GM21390 (cell line): ENCODE measurements around the gene LMNTD2.

Experiments used
- ATAC-seq: cut with Tn5 transposase; IDR thresholded peaks from one replicate; pipeline ENCODE4 v1.9.1; 2021; ENCODE audit not compliant: unreplicated experiment

LMNTD2 gene

GRCh38 chr11:568306-569157 is 8.0 kb upstream of the LMNTD2 start:
- peak; percentile 79 for ATAC-seq

GRCh38 chr11:567629-568292 is 7.2 kb upstream of the LMNTD2 start:
- no peak for ATAC-seq

- ATAC-seq = no peak
Measured at GRCh38 chr11:567011-567628, 6.6 kb upstream of the LMNTD2 start.

DNA sequence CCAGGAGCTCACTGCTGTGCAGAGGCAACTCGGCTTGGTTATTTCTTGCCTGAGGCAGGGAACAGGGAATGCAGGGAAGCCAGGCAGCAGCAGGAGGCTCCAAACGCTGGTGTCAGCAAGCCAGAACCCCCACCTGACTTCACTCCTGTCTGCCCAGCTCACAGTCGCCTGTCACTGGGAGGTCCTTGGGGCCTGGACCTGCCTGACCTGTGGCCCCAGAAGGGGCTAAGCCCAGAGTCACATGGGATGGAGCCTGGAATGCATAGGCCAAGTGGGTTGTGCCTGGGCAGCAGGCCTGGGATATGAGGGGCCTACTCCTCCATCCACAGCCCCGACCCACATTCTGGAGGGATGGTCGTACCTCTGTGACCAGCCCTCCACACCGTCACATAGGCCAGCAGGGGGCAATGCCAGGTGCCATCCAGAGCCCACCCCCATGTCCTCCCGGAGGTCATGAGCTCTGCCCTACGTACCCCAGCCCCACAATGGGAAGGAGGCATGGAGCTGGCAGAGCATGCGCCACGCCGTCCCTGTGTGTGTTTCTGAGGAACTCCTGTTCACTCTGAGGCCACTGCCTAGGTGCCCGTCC is 5.5 kb upstream of the LMNTD2 start:
- no peak for ATAC-seq

- no peak for ATAC-seq
Measured at GRCh38 chr11:563812-564578, 3.5 kb upstream of the LMNTD2 start.

DNA sequence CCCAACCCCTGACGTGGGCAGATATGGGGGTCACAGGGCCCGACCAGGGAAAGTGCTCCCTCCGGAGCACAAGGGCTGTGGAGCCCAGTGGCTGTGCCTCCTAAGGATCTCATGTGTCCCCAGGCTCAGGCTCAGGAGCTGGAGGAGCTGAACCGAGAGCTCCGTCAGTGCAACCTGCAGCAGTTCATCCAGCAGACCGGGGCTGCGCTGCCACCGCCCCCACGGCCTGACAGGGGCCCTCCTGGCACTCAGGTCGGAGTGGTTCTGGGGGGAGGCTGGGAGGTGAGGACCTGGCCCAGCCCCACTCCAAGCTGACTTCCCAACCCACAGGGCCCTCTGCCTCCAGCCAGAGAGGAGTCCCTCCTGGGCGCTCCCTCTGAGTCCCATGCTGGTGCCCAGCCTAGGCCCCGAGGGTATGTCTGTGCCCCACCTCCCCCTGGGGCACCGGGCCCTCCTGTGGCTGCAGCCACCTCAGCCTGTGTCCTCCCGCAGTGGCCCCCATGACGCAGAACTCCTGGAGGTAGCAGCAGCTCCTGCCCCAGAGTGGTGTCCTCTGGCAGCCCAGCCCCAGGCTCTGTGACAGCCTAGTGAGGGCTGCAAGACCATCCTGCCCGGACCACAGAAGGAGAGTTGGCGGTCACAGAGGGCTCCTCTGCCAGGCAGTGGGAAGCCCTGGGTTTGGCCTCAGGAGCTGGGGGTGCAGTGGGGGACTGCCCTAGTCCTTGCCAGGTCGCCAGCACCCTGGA is 2.7 kb upstream of the LMNTD2 start:
- no peak for ATAC-seq

- no peak for ATAC-seq
Measured at GRCh38 chr11:562046-562645, 1.6 kb upstream of the LMNTD2 start.

- peak; percentile 25 for ATAC-seq
Measured at GRCh38 chr11:561148-562003, 838 bp upstream of the LMNTD2 start.

DNA sequence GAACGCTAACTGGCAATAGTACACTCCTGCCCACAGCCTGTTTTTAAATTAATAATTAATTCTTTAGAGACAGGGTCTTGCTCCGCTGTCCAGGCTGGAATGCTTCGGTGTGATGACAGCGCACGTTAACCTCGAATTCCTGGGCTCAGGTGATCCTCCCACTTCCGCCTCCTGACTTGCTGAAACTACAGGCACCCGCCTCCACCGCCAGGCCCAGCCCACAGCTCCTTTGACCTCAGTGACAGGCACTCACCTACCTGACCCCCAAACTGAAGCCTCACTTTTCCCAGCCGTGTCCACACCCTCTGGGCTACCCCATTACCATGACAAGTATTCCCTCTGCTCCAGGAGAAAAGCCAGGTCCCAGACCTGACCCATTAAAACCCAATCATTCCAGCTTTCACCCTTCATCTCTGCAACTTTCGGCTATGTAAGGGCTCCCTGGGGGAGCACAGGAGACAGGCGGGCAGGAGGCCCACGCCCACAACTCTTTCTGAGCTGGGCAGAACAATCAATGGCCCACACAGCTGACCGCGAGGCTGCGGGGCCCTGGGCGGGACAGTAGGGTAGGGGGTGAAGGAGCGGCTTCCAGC is 730 bp downstream of the LMNTD2 start:
- no peak for ATAC-seq

GRCh38 chr11:559020-559620 is 1.4 kb downstream of the LMNTD2 start:
- ATAC-seq = no peak

GRCh38 chr11:558503-558902 is 2.0 kb downstream of the LMNTD2 start:
- ATAC-seq = no peak

- no peak for ATAC-seq
Measured at GRCh38 chr11:557328-558132, 3.0 kb downstream of the LMNTD2 start.

DNA sequence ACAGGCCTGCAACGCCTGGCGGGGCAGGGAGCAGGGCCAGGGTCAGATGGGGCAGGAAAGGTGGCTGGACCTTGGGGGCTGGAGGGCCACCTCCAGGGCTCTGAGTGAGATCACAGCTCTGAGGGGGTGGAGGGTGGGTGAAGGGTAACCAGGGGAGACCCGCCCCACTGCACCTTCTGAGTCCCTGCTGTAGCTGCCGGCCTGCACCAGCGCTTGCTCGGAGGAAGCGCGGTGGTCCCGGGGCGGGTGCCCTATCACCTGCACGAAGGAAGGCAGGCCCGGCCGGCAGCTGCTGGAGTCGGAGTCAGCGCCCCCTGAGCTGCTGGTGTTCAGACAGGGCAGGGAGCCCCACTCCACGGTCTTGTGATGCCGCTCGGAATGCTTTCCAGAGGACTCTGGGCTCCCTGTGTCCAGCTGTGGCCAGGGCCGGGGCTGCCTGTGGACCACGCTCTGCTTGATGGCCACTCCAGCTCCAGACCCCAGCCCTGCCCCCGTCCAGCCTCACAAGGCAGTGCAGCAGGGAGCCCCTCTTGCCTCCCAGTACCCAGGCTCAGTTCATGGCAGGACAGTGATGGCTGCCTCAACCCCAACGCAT is 3.8 kb downstream of the LMNTD2 start:
- no peak for ATAC-seq

- ATAC-seq = no peak
Measured at GRCh38 chr11:555780-556661, 4.5 kb downstream of the LMNTD2 start.

DNA sequence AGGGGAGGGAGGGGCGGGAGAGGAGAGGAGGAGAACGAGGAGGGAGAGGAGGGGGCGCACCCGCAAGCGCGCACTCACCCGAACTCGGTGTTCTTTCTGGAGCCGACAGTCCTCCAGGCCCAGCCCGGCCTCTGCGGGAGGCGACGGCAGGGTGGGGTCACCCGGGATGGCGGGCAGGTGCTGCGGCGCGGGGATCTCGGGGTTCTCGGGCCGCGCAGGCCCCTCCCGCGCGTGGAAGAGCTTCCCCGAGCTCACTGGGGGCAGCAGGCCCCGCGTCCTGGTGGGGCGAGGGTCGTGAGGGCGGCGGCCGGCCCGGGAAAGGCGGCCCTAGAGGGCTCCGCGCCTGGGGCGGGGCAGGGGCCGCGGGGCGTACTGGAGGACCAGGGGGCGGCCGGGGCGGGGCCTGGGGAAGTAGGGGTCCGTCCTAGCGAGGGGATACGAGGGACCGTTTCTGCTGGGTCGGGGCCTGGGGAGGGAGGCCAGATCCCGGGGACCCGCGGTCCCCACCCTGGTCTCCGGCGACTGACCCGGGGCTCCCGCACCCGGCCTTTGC is 5.2 kb downstream of the LMNTD2 start:
- no peak for ATAC-seq
